Measurements from ENCODE around the gene LRRC25.

GRCh38 chr19:18392417-18392816 lies 5.0 kb downstream of the LRRC25 start:
- no peak for TF ChIP-seq FOXP2 (optimal IDR thresholded peaks at IDR 0.05; ENCODE audit: control extremely low read depth, extremely low read length, insufficient read depth)
- no peak for TF ChIP-seq POLR2AphosphoS5 (IDR thresholded peaks at IDR 0.05; ENCODE audit: borderline replicate concordance, low read depth, low read length)

All from SK-N-MC (cell line).